Psoas muscle (tissue), 8 donors: ENCODE data around the gene SIX3. TPM values are rescaled to one million over a fixed set of nuclear protein-coding genes. Genes with fewer than 3 reads are reported as not detected.
A peak's percentile ranks its signal among the peaks of the same experiment; 100 is the strongest.

Experiments
- ATAC-seq, 4 donors: fragments of 200-7000 bp; cut with Tn5 transposase; one replicate each; pipeline ENCODE4 v1.9.1; 2020; ENCODE audit warnings: moderate library complexity in 3 of 4, mild to moderate bottlenecking in 2 of 4
- DNase-seq, 2 donors: peaks; one replicate each; pipeline ENCODE4 v3.0.0-alpha.2; 2020
- H3K27ac ChIP-seq: fragments of 200-600 bp; one replicate; pipeline ENCODE4 v1.8.0; 2022
- H3K27me3 ChIP-seq, 3 donors: fragments of 200-600 bp in 1 of 3; one replicate each; pipeline versions ENCODE4 v1.6.1 to v1.8.0; 2013 to 2022; ENCODE audit warnings: low read length in 2 of 3, mild to moderate bottlenecking in 2 of 3, moderate library complexity in 1 of 3; ENCODE audit not compliant: insufficient read depth in 3 of 3
- H3K36me3 ChIP-seq, 2 donors: fragments of 200-600 bp in 1 of 2; one replicate each; pipeline versions ENCODE4 v1.6.1 to v1.8.0; 2013 to 2022; ENCODE audit warnings: low read depth in 1 of 2, mild to moderate bottlenecking in 1 of 2, moderate library complexity in 1 of 2; ENCODE audit not compliant: insufficient read depth in 1 of 2
- H3K4me1 ChIP-seq: fragments of 200-600 bp; one replicate; pipeline ENCODE4 v1.8.0; 2022
- H3K4me3 ChIP-seq: fragments of 200-600 bp; one replicate; pipeline ENCODE4 v1.8.0; 2022; ENCODE audit warnings: mild to moderate bottlenecking
- H3K9me3 ChIP-seq: fragments of 200-600 bp; one replicate; pipeline ENCODE4 v1.8.0; 2022
- WGBS, 3 donors: extraction: QIAGEN DNeasy Blood & Tissue Kit; methylation state at CpG; one replicate each; pipeline versions ENCODE4 v1.1.6 to v1.1.7; 2013; 5-methylcytosine and 5-hydroxymethylcytosine counted together
- intact Hi-C, 2 donors: fragments of 100-400 bp; cut with DNase I; formaldehyde crosslinking; loops; one replicate each; pipeline versions ENCODE4 v1.11.0 to v1.14.2; 2022
- polyA plus RNA-seq, 3 donors: library from polyadenylated mRNA; stranded (reverse); fragments of 200-250 nt; gene quantifications; one replicate each; pipeline ENCODE4 v1.2.3, GENCODE V29; 2013
- total RNA-seq, 4 donors: library from RNA; stranded (reverse); fragmentation: NEBNext Ultra II Directional in 2 of 4; extraction: Animal tissue kit (Norgen Biotek cat#: 25700) in 2 of 4; gene quantifications; one replicate each; pipeline versions ENCODE4 v1.2.1 to v1.2.4, GENCODE V29; 2021 to 2023
- TF ChIP-seq, protein P1 (sequence below): fragments of 200-600 bp; IDR thresholded peaks from one replicate; pipeline ENCODE4 v1.8.0; 2022; ENCODE audit warnings: antibody characterized with exemption
- donor health status: healthy with polysubstance abuse.
- donor health status: DM: no; HTN: no; CAD: no; lungs with moderate emphysema.
- donor health status: Bipolar disorder and iron deficiency.
- donor health status: healthy.
- donor health status: DM: yes; HTN: yes; CAD: no.
- donor health status: DM: no; HTN: no; CAD: no.
- donor health status: DM: no; HTN: no; CAD: no.
- donor health status: DM: yes; HTN: yes; CAD: no.

Gene SIX3
- total and polyA plus RNA-seq, 7 donors = 0.01 to 0.20 TPM; not detected in 5

DNA sequence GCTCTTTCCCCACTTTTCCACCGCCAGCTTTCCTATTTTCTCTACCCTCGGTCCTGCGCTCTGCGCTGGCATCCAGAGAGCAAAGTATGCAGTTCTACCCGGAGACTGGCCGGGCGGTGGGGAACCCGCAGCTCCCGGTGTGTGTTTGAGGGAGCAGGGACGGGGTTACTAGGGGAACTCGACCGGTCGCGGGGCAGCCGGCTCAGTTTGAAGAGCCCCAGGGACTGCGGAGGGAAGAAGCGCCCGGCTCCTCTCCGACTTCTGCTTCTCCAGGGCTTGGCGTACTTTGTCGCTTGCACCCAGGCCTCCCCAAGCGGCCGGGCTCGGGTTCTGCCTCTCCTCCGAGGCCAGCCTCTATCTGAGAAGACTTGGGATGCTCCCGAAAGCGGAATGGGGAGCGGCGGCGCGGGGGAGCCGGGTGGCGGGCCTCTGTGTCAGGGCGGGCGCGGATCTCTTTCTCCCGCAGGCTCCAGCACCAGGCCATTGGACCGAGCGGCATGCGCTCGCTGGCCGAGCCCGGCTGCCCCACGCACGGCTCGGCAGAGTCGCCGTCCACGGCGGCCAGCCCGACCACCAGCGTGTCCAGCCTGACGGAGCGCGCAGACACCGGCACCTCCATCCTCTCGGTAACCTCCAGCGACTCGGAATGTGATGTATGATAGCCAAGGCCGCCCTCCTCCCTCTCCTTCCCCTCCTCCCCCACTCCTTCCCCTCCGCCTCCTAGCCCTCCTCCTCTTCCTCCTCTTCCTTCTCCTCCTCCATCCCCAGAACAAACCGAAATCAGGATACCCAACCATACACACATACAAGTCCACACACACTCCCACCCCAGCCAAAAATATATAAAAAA, 2.8 kb downstream of the SIX3 start:
- Histone ChIP-seq H3K9me3 (no peaks in the 10 kb centered on the region), H3K36me3 (no peaks in the 10 kb centered on the region), H3K27ac (no peak overlapping the region), H3K4me1 (peaks cover 3% of the 10 kb centered on the region), H3K4me3 (no peak overlapping the region), H3K27me3 (peaks cover 0 to 75% (median 48%) of the 10 kb centered on the region in 3 donors)
- DNase-seq = peak in 1 of 2 donors; percentile 50
- TF ChIP-seq, protein P1, sequence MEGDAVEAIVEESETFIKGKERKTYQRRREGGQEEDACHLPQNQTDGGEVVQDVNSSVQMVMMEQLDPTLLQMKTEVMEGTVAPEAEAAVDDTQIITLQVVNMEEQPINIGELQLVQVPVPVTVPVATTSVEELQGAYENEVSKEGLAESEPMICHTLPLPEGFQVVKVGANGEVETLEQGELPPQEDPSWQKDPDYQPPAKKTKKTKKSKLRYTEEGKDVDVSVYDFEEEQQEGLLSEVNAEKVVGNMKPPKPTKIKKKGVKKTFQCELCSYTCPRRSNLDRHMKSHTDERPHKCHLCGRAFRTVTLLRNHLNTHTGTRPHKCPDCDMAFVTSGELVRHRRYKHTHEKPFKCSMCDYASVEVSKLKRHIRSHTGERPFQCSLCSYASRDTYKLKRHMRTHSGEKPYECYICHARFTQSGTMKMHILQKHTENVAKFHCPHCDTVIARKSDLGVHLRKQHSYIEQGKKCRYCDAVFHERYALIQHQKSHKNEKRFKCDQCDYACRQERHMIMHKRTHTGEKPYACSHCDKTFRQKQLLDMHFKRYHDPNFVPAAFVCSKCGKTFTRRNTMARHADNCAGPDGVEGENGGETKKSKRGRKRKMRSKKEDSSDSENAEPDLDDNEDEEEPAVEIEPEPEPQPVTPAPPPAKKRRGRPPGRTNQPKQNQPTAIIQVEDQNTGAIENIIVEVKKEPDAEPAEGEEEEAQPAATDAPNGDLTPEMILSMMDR = no peak
- peak in 2 of 4 donors; percentile 26 to 33 for ATAC-seq
- 15 to 32% (median 18%) methylated on average over 45 to 62 of the region's 62 CpGs for WGBS, 3 donors
- intact Hi-C loops = no loop called here

DNA sequence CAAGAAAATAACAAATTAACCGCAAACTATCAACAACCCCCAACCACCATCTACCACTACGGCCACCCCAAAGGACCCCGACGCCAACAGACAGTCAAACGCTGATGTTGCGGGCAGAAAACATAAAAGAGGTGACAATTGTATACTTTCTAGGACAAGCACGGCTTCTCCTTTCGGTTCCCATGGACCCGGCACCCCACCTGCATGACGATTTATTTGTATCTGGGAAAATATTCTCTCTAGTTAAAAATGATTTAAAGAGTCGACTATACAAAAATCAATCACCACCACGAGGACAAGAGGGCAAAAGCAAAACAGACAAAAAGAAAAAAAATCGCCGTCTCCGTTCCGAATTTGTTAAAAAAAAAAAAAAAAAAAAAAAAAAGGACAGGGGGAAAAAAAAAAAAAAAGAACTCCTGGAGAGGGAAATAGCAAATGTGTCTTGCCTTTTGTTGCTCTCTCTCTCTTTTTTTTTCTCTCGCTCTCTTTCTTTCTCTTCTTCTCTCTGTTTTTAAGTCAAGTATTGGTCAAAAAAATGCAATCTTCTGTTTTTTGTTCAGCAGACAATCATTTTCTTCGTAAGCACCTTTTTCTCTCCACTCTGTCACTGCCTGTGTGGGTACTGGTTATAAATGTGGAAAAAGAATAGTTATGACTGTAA, 3.6 kb downstream of the SIX3 start:
- WGBS, 3 donors = 28 to 30% (median 29%) methylated on average over 18 of the region's 18 CpGs
- Histone ChIP-seq H3K36me3 (no peaks in the 10 kb centered on the region), H3K27me3 (peaks cover 0 to 71% (median 44%) of the 10 kb centered on the region in 3 donors), H3K4me1 (peaks cover 3% of the 10 kb centered on the region), H3K27ac (no peak overlapping the region), H3K4me3 (no peak overlapping the region), H3K9me3 (no peaks in the 10 kb centered on the region)
- ATAC-seq (no peak), DNase-seq (no peak)
- intact Hi-C loops = no loop called here
- TF ChIP-seq, protein P1 = no peak

DNA sequence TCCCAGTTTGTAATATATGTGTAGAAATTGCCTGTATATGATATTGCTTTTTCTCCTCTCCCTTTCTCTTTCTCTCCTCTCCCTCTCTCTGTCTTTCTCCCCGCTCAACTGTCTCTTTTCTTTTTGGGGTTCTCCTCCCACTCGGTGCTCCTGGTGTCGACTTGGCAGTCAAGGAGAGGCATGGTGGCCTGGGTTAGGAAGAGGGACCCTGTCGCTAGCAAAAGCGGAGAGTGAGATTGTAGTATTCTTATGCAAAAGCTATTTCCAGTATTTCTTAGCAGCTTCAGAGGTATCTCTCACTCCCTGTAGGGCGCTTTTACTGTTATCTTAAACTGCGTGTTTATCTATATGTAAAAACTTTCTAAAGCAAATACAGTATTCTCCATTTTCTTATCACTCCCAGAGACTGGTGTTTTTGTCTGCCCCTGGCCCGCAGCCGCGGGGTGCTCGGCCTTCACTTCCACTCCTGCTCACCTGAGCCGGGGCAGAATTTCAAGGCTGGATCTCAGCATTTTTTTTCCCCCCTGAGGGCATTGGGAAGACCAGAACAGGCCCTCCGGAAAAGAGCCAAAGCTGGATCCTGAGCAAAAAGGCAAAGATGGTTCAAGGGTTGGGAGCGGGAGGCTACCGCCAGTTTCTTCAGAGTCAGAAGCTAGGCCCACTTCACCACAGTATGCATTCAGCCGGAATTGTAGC, 4.3 kb downstream of the SIX3 start:
- WGBS, 3 donors = 86 to 88% (median 86%) methylated on average over 16 of the region's 16 CpGs
- H3K36me3 ChIP-seq = no peaks in the 10 kb centered on the region
- no peaks in the 10 kb centered on the region for H3K9me3 ChIP-seq
- no peak overlapping the region for H3K27ac ChIP-seq
- H3K4me1 ChIP-seq = peaks cover 3% of the 10 kb centered on the region
- TF ChIP-seq, protein P1 = no peak
- no peak for DNase-seq
- peaks cover 0 to 68% (median 38%) of the 10 kb centered on the region in 3 donors for H3K27me3 ChIP-seq
- intact Hi-C loops = no loop called here
- H3K4me3 ChIP-seq = no peak overlapping the region
- ATAC-seq = no peak

DNA sequence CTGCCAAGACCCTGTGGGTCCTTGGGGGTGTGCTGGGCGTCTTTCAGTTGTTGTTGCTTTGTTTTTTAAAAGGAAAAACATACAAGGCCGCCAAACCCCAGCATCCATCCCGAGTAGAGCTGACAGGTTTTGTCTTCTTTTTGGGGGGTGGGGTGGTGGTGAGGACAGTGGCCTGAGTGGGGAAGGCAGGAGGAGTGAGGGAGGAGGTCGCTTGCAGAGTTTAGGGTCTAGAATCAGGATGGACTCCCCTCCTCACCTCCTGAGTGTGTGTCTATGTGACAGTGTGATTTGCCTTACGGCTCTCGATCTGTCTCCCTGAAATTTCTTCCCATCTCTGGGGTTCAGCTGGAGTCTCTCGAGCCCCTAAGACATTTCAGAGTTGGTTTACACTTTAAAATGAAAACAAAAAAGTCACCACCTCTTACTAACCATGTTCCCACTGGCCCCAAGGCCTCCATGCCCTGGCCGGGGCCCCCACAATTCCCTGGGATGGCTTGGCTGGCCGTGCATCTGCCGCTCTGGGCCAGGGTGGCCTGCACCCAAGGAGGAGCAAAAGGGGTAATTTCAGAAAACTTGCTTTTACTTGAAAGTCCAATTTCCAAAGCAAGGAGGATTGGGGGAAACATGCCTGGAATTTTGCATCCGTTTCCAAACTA, 5.0 kb downstream of the SIX3 start:
- peaks cover 0 to 68% (median 34%) of the 10 kb centered on the region in 3 donors for H3K27me3 ChIP-seq
- peaks cover 3% of the 10 kb centered on the region for H3K4me1 ChIP-seq
- TF ChIP-seq, protein P1 = no peak
- H3K9me3 ChIP-seq = no peaks in the 10 kb centered on the region
- H3K27ac ChIP-seq = no peak overlapping the region
- no peak for DNase-seq
- ATAC-seq = no peak
- WGBS, 3 donors = 82 to 92% (median 91%) methylated on average over 11 of the region's 11 CpGs
- no peak overlapping the region for H3K4me3 ChIP-seq
- intact Hi-C loops = no loop called here
- H3K36me3 ChIP-seq = no peaks in the 10 kb centered on the region
